Measurements from ENCODE around the gene CELF5. TPM values are rescaled to one million over a fixed set of nuclear protein-coding genes. Genes with fewer than 3 reads are reported as not detected.
"Not testable (repeated sequence)": the region's sequence is repeated elsewhere in the genome, so short reads cannot be mapped to it uniquely, and the experiment has no call there.

The CELF5 gene
- total RNA-seq, 1 donor from 2014 or later: 0.18 TPM

- intact Hi-C loops (cut with micrococcal nuclease): no loop called here
- Mint-ChIP-seq H3K36me3 (ENCODE audit: low read depth) (no peaks in the 10 kb centered on the region), H3K4me1 (ENCODE audit: low read depth) (peaks cover 4% of the 10 kb centered on the region), H3K27me3 (ENCODE audit: low read depth) (no peaks in the 10 kb centered on the region), H3K4me3 (ENCODE audit: low read depth) (no peak overlapping the region), H3K9me3 (no peaks in the 10 kb centered on the region), H3K27ac (no peak overlapping the region)
- no peak for DNase-seq (ENCODE audit: low spot score)
These were observed 114.2 kb downstream of the CELF5 start for GRCh38 chr19:3338541-3339181.

GRCh38 chr19:3340340-3340739 is 115.9 kb downstream of the CELF5 start:
- intact Hi-C loops (cut with micrococcal nuclease): no loop called here
- H3K4me3 Mint-ChIP-seq (ENCODE audit: low read depth): no peak overlapping the region
- peaks cover 4% of the 10 kb centered on the region for H3K4me1 Mint-ChIP-seq (ENCODE audit: low read depth)

GRCh38 chr19:3342246-3342645 is 117.8 kb downstream of the CELF5 start:
- H3K4me1 Mint-ChIP-seq (ENCODE audit: low read depth): peaks cover 4% of the 10 kb centered on the region

More at GRCh38 chr19:3340340-3340739, 115.9 kb downstream of the CELF5 start:
- Mint-ChIP-seq H3K27ac (no peak overlapping the region), H3K36me3 (ENCODE audit: low read depth) (no peaks in the 10 kb centered on the region), H3K27me3 (ENCODE audit: low read depth) (no peaks in the 10 kb centered on the region), H3K9me3 (no peaks in the 10 kb centered on the region)
- no peak for DNase-seq (ENCODE audit: low spot score)

GRCh38 chr19:3342962-3343361 is 118.5 kb downstream of the CELF5 start:
- H3K27me3 Mint-ChIP-seq (ENCODE audit: low read depth); H3K4me3 Mint-ChIP-seq (ENCODE audit: low read depth); H3K27ac Mint-ChIP-seq; H3K4me1 Mint-ChIP-seq (ENCODE audit: low read depth); intact Hi-C loops (cut with micrococcal nuclease); DNase-seq (ENCODE audit: low spot score); H3K36me3 Mint-ChIP-seq (ENCODE audit: low read depth); H3K9me3 Mint-ChIP-seq: not testable (repeated sequence)

More at GRCh38 chr19:3342246-3342645, 117.8 kb downstream of the CELF5 start:
- no peak for DNase-seq (ENCODE audit: low spot score)
- Mint-ChIP-seq H3K27ac (no peak overlapping the region), H3K9me3 (no peaks in the 10 kb centered on the region), H3K27me3 (ENCODE audit: low read depth) (no peaks in the 10 kb centered on the region), H3K4me3 (ENCODE audit: low read depth) (no peak overlapping the region), H3K36me3 (ENCODE audit: low read depth) (no peaks in the 10 kb centered on the region)
- intact Hi-C loops (cut with micrococcal nuclease): no loop called here

- H3K4me3 Mint-ChIP-seq (ENCODE audit: low read depth): no peak overlapping the region
- no peak overlapping the region for H3K27ac Mint-ChIP-seq
- peaks cover under 1% of the 10 kb centered on the region for H3K4me1 Mint-ChIP-seq (ENCODE audit: low read depth)
- no peaks in the 10 kb centered on the region for H3K36me3 Mint-ChIP-seq (ENCODE audit: low read depth)
- intact Hi-C loops (cut with micrococcal nuclease): no loop called here
- DNase-seq (ENCODE audit: low spot score): no peak
- no peaks in the 10 kb centered on the region for H3K27me3 Mint-ChIP-seq (ENCODE audit: low read depth)
- H3K9me3 Mint-ChIP-seq: no peaks in the 10 kb centered on the region
These were observed 119.4 kb downstream of the CELF5 start for GRCh38 chr19:3343619-3344502.

- H3K4me1 Mint-ChIP-seq (ENCODE audit: low read depth): no peaks in the 10 kb centered on the region
- no peaks in the 10 kb centered on the region for H3K36me3 Mint-ChIP-seq (ENCODE audit: low read depth)
- H3K27ac Mint-ChIP-seq: no peak overlapping the region
- no peaks in the 10 kb centered on the region for H3K9me3 Mint-ChIP-seq
- intact Hi-C loops (cut with micrococcal nuclease): no loop called here
- no peaks in the 10 kb centered on the region for H3K27me3 Mint-ChIP-seq (ENCODE audit: low read depth)
- H3K4me3 Mint-ChIP-seq (ENCODE audit: low read depth): no peak overlapping the region
- DNase-seq (ENCODE audit: low spot score): no peak
These were observed 120.4 kb downstream of the CELF5 start for GRCh38 chr19:3344608-3345598.

- Mint-ChIP-seq H3K36me3 (ENCODE audit: low read depth) (no peaks in the 10 kb centered on the region), H3K4me3 (ENCODE audit: low read depth) (no peak overlapping the region), H3K4me1 (ENCODE audit: low read depth) (no peaks in the 10 kb centered on the region), H3K9me3 (no peaks in the 10 kb centered on the region), H3K27ac (no peak overlapping the region), H3K27me3 (ENCODE audit: low read depth) (no peaks in the 10 kb centered on the region)
- intact Hi-C loops (cut with micrococcal nuclease): no loop called here
- DNase-seq (ENCODE audit: low spot score): no peak
These were observed 121.5 kb downstream of the CELF5 start for GRCh38 chr19:3345850-3346460.

Other genes with a start within 250 kb of the CELF5 start
- gene TLE6, start 247.1 kb upstream of the CELF5 start, total RNA-seq: 1.4 and 1.5 TPM in 2 replicates
- 2.2 and 2.4 TPM in 2 replicates for gene TLE2, start 195.4 kb upstream of the CELF5 start, total RNA-seq
- gene TLE5, start 162.2 kb upstream of the CELF5 start, total RNA-seq: 428 and 432 TPM in 2 replicates
- 5.6 and 7.1 TPM in 2 replicates for gene GNA11, start 130.3 kb upstream of the CELF5 start, total RNA-seq
- 174 and 176 TPM in 2 replicates for gene GNA15, start 88.6 kb upstream of the CELF5 start, total RNA-seq
- 48.5 and 48.9 TPM in 2 replicates for gene S1PR4, start 45.9 kb upstream of the CELF5 start, total RNA-seq
- 86.3 and 88.1 TPM in 2 replicates for gene NCLN, start 38.7 kb upstream of the CELF5 start, total RNA-seq
- 16.5 and 17.3 TPM in 2 replicates for gene NFIC, start 141.9 kb downstream of the CELF5 start, total RNA-seq

All from activated T-helper 2 cell treated with anti-CD3 and anti-CD28 coated beads, Interferon-gamma antibody, Interleukin-2, Interleukin-4, amounts not matched to agents 10 μg/mL and 5 μg/mL and 100 μg/mL, durations not matched to agents 14 hours and 24 hours and 36 hours (primary cell).